SK-N-SH (cell line): ENCODE results near the gene CHD2. TPM values are rescaled to one million over a fixed set of nuclear protein-coding genes. Genes with fewer than 3 reads are reported as not detected.

Experiments
- CTCF ChIA-PET: fragments of 300-600, 350-600 bp; formaldehyde crosslinking; extraction: SDS; loops from one replicate; lab custom pipeline; 2021; lab: Yijun Ruan, JAX
- POLR2A ChIA-PET: fragments of 350-600 bp; sonication (Branson Sonifier 250); formaldehyde crosslinking; extraction: SDS; loops from one replicate; lab custom pipeline; 2020; ENCODE audit warnings: antibody characterized with exemption, inconsistent platforms; lab: Yijun Ruan, JAX
- DNase-seq: peaks from one replicate; pipeline ENCODE4 v3.0.0; 2012
- H2AFZ ChIP-seq: fragments of 200-600 bp; sonication (generic); 2 replicates; pipeline ENCODE4 v1.8.1; 2016; ENCODE audit warnings: antibody characterized with exemption, mild to moderate bottlenecking, low read depth
- H3F3A ChIP-seq: fragments of 200-600 bp; sonication (generic); replicated peaks from 2 replicates; pipeline ENCODE3; 2016; ENCODE audit warnings: antibody characterized with exemption, mild to moderate bottlenecking; ENCODE audit not compliant: insufficient read depth
- H3K27ac ChIP-seq, 2 experiments: fragments of 200-500 bp in 1 of 2; fragments of 200-600 bp in 1 of 2; sonication (Bioruptor generic) in 1 of 2; sonication (generic), shearing (Covaris generic) in 1 of 2; 2 replicates each; pipeline versions ENCODE4 v1.5.1 to v1.6.1; 2014 to 2016; ENCODE audit warnings: low read depth in 2 of 2, inconsistent platforms in 1 of 2, low read length in 1 of 2, mild to moderate bottlenecking in 1 of 2, mixed read lengths in 1 of 2
- H3K27me3 ChIP-seq: fragments of 200-600 bp; sonication (generic), shearing (Covaris generic); 2 replicates; pipeline ENCODE4 v1.6.1; 2016; ENCODE audit warnings: mixed run types; ENCODE audit not compliant: insufficient read depth
- H3K36me3 ChIP-seq, 2 experiments: fragments of 200-500 bp in 1 of 2; fragments of 200-600 bp in 1 of 2; sonication (Bioruptor generic) in 1 of 2; sonication (generic) in 1 of 2; replicated peaks in 1 of 2; 2 replicates each; pipeline versions ENCODE3 to v1.5.1; 2014 to 2016; ENCODE audit warnings: low read length in 1 of 2, mild to moderate bottlenecking in 1 of 2; ENCODE audit not compliant: insufficient read depth in 2 of 2, control insufficient read depth in 1 of 2
- H3K4me1 ChIP-seq, 2 experiments: fragments of 200-500 bp in 1 of 2; fragments of 200-600 bp in 1 of 2; sonication (Bioruptor generic) in 1 of 2; sonication (generic), shearing (Covaris generic) in 1 of 2; 2 replicates each; pipeline versions ENCODE4 v1.5.1 to v1.6.1; 2014 to 2016; ENCODE audit warnings: low read depth in 1 of 2, low read length in 1 of 2, mixed run types in 1 of 2; ENCODE audit not compliant: insufficient read depth in 2 of 2, control insufficient read depth in 1 of 2
- H3K4me2 ChIP-seq: fragments of 200-600 bp; sonication (generic), shearing (Covaris generic); 2 replicates; pipeline ENCODE4 v1.6.1; 2017; ENCODE audit warnings: mixed run types
- H3K4me3 ChIP-seq, 2 experiments: fragments of 200-500 bp in 1 of 2; fragments of 200-600 bp in 1 of 2; sonication (Bioruptor generic) in 1 of 2; sonication (generic), shearing (Covaris generic) in 1 of 2; 2 replicates each; pipeline versions ENCODE4 v1.5.1 to v1.8.1; 2014 to 2016; ENCODE audit warnings: low read depth in 2 of 2, inconsistent platforms in 1 of 2, low read length in 1 of 2, mild to moderate bottlenecking in 1 of 2, mixed read lengths in 1 of 2, moderate library complexity in 1 of 2
- H3K79me2 ChIP-seq: fragments of 200-600 bp; sonication (generic); 2 replicates; pipeline ENCODE4 v1.8.1; 2017; ENCODE audit warnings: mild to moderate bottlenecking; ENCODE audit not compliant: insufficient read depth
- H3K9ac ChIP-seq: fragments of 200-600 bp; sonication (generic); 2 replicates; pipeline ENCODE4 v1.6.1; 2017; ENCODE audit warnings: mixed run types
- H3K9me2 ChIP-seq: fragments of 200-600 bp; sonication (generic); 2 replicates; pipeline ENCODE4 v1.6.1; 2017; ENCODE audit warnings: mixed run types
- H3K9me3 ChIP-seq: fragments of 200-600 bp; sonication (generic); 2 replicates; pipeline ENCODE4 v1.6.1; 2017; ENCODE audit warnings: mixed run types, mild to moderate bottlenecking, moderate library complexity
- H4K20me1 ChIP-seq: fragments of 200-600 bp; sonication (generic); 2 replicates; pipeline ENCODE4 v1.6.1; 2017; ENCODE audit warnings: mild to moderate bottlenecking, mixed run types; ENCODE audit not compliant: insufficient read depth
- CHD2 ChIP-seq: fragments of 150-350 bp; IDR thresholded peaks from 2 replicates; pipeline ENCODE4 v1.6.1; 2018; ENCODE audit warnings: low read length; ENCODE audit not compliant: partially characterized antibody
- CTCF ChIP-seq: fragments of 200-600 bp; sonication (generic); IDR thresholded peaks from 2 replicates; pipeline ENCODE4 v1.6.1; 2017; ENCODE audit warnings: antibody characterized with exemption, mild to moderate bottlenecking, moderate library complexity
- ELF1 ChIP-seq: IDR thresholded peaks from 2 replicates; pipeline ENCODE4 v1.4.0; 2012
- EP300 ChIP-seq, 2 experiments: IDR thresholded peaks; 2 replicates each; pipeline versions ENCODE4 v1.4.0 to v1.6.1; 2012; ENCODE audit warnings: borderline replicate concordance in 1 of 2, low read depth in 1 of 2, low read length in 1 of 2
- FOSL2 ChIP-seq: IDR thresholded peaks from 2 replicates; pipeline ENCODE4 v1.4.0; 2012; ENCODE audit warnings: low read depth, mild to moderate bottlenecking, moderate library complexity, borderline replicate concordance
- JUND ChIP-seq: IDR thresholded peaks from 2 replicates; pipeline ENCODE4 v1.4.0; 2012
- MXI1 ChIP-seq: IDR thresholded peaks from 2 replicates; pipeline ENCODE4 v1.6.1; 2012; ENCODE audit warnings: mild to moderate bottlenecking, low read depth, low read length, improper control_type of control experiment
- NFIC ChIP-seq: IDR thresholded peaks from 2 replicates; pipeline ENCODE4 v1.4.0; 2012; ENCODE audit warnings: borderline replicate concordance
- NRF1 ChIP-seq: IDR thresholded peaks from 2 replicates; pipeline ENCODE4 v1.6.1; 2012; ENCODE audit warnings: low read depth, mild to moderate bottlenecking, low read length
- PBX3 ChIP-seq: IDR thresholded peaks from 2 replicates; pipeline ENCODE4; 2012
- RAD21 ChIP-seq: IDR thresholded peaks from 2 replicates; pipeline ENCODE4 v1.6.1; 2012; ENCODE audit warnings: mild to moderate bottlenecking, low read length
- RCOR1 ChIP-seq: fragments of 150-350 bp; IDR thresholded peaks from 2 replicates; pipeline ENCODE4 v1.6.1; 2017; ENCODE audit warnings: antibody characterized with exemption, low read length
- RXRA ChIP-seq: IDR thresholded peaks from 2 replicates; pipeline ENCODE4 v1.4.0; 2012; ENCODE audit warnings: low read depth, mild to moderate bottlenecking, borderline replicate concordance
- TCF12 ChIP-seq: IDR thresholded peaks from 2 replicates; pipeline ENCODE4 v1.4.0; 2012
- USF1 ChIP-seq: IDR thresholded peaks from 2 replicates; pipeline ENCODE4 v1.4.0; 2012; ENCODE audit warnings: low read depth, borderline replicate concordance
- WGBS: methylation state at CpG from one replicate; pipeline ENCODE4 v1.1.6; 2017; ENCODE audit warnings: low lambda C conversion rate; 5-methylcytosine and 5-hydroxymethylcytosine counted together
- polyA plus RNA-seq, 3 experiments: library from polyadenylated mRNA; depleted of rRNA; stranded (reverse); fragments of >200 nt; gene quantifications; 2 replicates each; pipeline ENCODE4 v1.2.3, GENCODE V29; 2012
- TF ChIP-seq, protein P1 (sequence below): IDR thresholded peaks from 2 replicates; pipeline ENCODE4 v1.4.0; 2012; ENCODE audit warnings: low read depth, borderline replicate concordance

Gene CHD2
- polyA plus RNA-seq, 1 of the 3 experiments (the other 2 are of a cell fraction) = 25.3 TPM

- Histone ChIP-seq H3K4me2 (peak overlapping the region; percentile 82), H3K9me3 (no peaks in the 10 kb centered on the region), H3K9ac (peak overlapping the region; percentile 98; the same call in 1 of the 2 replicates), H3K36me3 (peaks cover 43 to 77% of the 10 kb centered on the region in 2 experiments), H3K4me3 (peak overlapping the region; percentile 77 to 86; a peak in 3 of 4 replicates), H2AFZ (no peak overlapping the region; the same call in 1 of the 2 replicates), H4K20me1 (no peaks in the 10 kb centered on the region; the same call in 1 of the 2 replicates), H3K79me2 (peaks cover 96% of the 10 kb centered on the region), H3F3A (peaks cover 84% of the 10 kb centered on the region), H3K4me1 (peaks cover 0 to 2% of the 10 kb centered on the region in 2 experiments; a peak in 2 of 4 replicates), H3K9me2 (no peaks in the 10 kb centered on the region), H3K27ac (peak overlapping the region; percentile 99 to 100), H3K27me3 (no peaks in the 10 kb centered on the region)
- CTCF ChIA-PET = interaction anchor here (0.7 to 1.9 kb wide), 8 partner anchors 9 to 102 kb away, joined by 3 to 7 read pairs (median 4); no protein-coding TSS in a partner anchor
- DNase-seq = no peak
- 94% methylated on average over 1 of the region's 1 CpG for WGBS
- TF ChIP-seq JUND = no peak
- TF ChIP-seq CTCF = peak; percentile 67
- POLR2A ChIA-PET = interaction anchor here (0.5 to 2.8 kb wide), 10 partner anchors 16 to 91 kb away, joined by 3 to 43 read pairs (median 4); no protein-coding TSS in a partner anchor
Measured at GRCh38 chr15:92899601-92899947, 550 bp upstream of the CHD2 start.

DNA sequence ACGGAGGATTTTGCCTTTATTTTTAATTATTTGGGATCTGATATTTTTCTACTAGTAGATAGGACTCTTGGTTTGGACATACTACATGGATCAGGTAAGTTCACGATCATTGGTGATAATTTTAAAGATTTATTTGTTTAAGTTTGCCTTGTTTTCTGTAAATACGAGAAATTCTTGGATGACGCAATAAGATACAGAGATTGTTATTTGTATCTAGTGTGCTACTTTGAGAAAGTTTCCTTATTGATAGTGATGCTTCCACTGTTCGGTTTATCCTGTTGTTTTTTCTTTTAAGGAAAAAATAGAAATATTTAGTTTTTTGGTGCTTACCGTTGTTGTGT is 577 bp downstream of the CHD2 start:
- peaks cover 96% of the 10 kb centered on the region for H3K79me2 ChIP-seq
- H3K27me3 ChIP-seq = no peaks in the 10 kb centered on the region
- CTCF ChIA-PET = interaction anchor here (0.6 to 1.9 kb wide), 8 partner anchors 7 to 129 kb away, joined by 3 to 7 read pairs (median 4); no protein-coding TSS in a partner anchor
- H3K9me3 ChIP-seq = no peaks in the 10 kb centered on the region
- peaks cover 79% of the 10 kb centered on the region for H3F3A ChIP-seq
- peaks cover 0 to 10% of the 10 kb centered on the region in 2 experiments; a peak in 3 of 4 replicates for H3K4me1 ChIP-seq
- peak overlapping the region; percentile 98 for H3K9ac ChIP-seq
- no peak overlapping the region; the same call in 1 of the 2 replicates for H2AFZ ChIP-seq
- POLR2A ChIA-PET = interaction anchor here (0.9 to 2.8 kb wide), 8 partner anchors 15 to 92 kb away, joined by 3 to 43 read pairs (median 6); no protein-coding TSS in a partner anchor
- no peaks in the 10 kb centered on the region for H3K9me2 ChIP-seq
- H3K27ac ChIP-seq = peak overlapping the region; percentile 99 to 100
- 1% methylated on average over 6 of the region's 6 CpGs for WGBS
- H3K36me3 ChIP-seq = peaks cover 38 to 66% of the 10 kb centered on the region in 2 experiments
- H3K4me3 ChIP-seq = peak overlapping the region; percentile 77 to 86
- H3K4me2 ChIP-seq = peak overlapping the region; percentile 82
- TF ChIP-seq FOSL2 (no peak), EP300 (IDR thresholded peaks at IDR 0.05; ENCODE audit: borderline replicate concordance in 1 of 2, low read depth in 1 of 2, low read length in 1 of 2) (no peak), USF1 (no peak), NFIC (no peak), TCF12 (no peak), CHD2 (no peak), NRF1 (no peak), RXRA (no peak), PBX3 (no peak), RAD21 (no peak), ELF1 (no peak), JUND (no peak), RCOR1 (no peak), MXI1 (no peak)
- TF ChIP-seq, protein P1, sequence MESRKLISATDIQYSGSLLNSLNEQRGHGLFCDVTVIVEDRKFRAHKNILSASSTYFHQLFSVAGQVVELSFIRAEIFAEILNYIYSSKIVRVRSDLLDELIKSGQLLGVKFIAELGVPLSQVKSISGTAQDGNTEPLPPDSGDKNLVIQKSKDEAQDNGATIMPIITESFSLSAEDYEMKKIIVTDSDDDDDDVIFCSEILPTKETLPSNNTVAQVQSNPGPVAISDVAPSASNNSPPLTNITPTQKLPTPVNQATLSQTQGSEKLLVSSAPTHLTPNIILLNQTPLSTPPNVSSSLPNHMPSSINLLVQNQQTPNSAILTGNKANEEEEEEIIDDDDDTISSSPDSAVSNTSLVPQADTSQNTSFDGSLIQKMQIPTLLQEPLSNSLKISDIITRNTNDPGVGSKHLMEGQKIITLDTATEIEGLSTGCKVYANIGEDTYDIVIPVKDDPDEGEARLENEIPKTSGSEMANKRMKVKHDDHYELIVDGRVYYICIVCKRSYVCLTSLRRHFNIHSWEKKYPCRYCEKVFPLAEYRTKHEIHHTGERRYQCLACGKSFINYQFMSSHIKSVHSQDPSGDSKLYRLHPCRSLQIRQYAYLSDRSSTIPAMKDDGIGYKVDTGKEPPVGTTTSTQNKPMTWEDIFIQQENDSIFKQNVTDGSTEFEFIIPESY = no peak
- TF ChIP-seq, all 33 proteins: peak for 0
- DNase-seq = no peak
- H4K20me1 ChIP-seq = no peaks in the 10 kb centered on the region; the same call in 1 of the 2 replicates
